HG02840 (cell line): Measurements from ENCODE around the gene NT5C3B.
"Not testable (repeated sequence)": the region's sequence is repeated elsewhere in the genome, so short reads cannot be mapped to it uniquely, and the experiment has no call there.

Experiments
- ATAC-seq: cut with Tn5 transposase; IDR thresholded peaks from one replicate; pipeline ENCODE4 v1.9.1; 2021; ENCODE audit warnings: mild to moderate bottlenecking, moderate library complexity, moderate number of reproducible peaks; ENCODE audit not compliant: unreplicated experiment, low FRiP score

NT5C3B gene

DNA sequence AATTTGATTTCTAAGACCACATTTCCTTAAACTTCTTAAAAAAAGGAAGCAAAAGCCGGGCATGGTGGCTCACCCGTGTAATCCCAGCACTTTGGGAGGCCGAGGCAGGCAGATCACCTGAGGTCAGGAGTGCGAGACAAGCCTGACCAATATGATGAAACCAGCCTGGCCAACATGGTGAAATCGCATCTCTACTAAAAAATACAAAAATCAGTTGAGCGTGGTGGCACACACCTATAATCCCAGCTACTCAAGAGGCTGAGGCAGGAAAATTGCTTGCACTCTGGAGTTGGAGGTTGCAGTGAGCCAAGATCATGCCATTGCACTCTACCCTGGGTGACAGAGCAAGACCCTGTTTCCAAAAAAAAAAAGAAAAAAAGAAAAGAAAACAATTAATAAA, 4.7 kb upstream of the NT5C3B start:
- ATAC-seq = not testable (repeated sequence)

DNA sequence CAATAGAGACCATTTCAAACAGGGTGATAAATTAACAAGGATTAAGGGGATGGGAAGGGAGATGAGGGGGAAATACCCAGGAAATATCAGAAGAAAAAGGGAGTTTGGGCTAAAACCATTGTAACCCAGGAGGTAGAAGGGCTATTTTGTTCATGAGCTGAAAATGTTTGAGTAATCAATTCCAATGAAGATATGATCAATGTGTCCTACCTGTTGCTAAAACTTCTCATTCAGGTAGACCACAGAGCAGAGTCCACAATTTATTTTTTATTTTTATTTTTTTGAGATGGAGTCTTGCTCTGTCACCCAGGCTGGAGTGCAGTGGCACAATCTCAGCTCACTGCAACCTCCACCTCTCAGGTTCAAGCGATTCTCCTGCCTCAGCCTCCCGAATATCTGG, 3.4 kb upstream of the NT5C3B start:
- not testable (repeated sequence) for ATAC-seq

DNA sequence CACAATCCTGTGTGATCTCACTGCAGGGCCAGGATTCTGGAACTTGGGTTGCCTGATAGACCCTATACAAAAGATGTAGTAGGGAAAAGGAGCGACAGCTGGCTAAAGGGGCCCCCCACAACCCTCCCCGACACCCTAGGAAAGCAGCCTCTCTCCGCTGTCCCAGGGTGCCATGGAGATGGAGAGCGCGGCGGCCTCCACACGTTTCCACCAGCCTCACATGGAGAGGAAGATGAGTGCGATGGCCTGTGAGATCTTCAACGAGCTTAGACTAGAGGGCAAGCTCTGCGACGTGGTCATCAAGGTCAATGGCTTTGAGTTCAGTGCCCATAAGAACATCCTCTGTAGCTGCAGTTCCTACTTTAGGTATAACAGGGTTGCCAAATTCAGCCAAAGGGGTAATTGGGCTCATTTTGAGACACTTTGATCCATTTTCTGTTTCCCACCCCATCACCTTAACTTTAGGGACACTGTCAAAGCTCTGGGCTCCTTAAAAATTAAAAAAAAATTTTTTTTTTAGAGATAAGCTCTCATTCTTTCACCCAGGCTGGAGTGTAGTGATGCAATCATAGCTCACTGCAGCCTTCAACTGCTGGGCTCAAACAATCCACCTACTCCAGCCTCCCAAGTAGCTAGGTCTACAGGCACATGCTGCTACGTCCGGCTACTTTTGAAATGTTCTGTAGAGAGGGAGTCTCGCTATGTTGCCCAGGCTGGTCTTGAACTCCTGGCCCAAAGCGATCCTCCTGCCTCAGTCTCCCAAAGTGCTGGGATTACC, 1.9 kb upstream of the NT5C3B start, which contains the start of gene KLHL10:
Gene KLHL10 (plus strand): TSS at position 65 of the 778 bp plus-strand sequence. CDS start 108 bp downstream, at position 173.
- ATAC-seq = no peak

DNA sequence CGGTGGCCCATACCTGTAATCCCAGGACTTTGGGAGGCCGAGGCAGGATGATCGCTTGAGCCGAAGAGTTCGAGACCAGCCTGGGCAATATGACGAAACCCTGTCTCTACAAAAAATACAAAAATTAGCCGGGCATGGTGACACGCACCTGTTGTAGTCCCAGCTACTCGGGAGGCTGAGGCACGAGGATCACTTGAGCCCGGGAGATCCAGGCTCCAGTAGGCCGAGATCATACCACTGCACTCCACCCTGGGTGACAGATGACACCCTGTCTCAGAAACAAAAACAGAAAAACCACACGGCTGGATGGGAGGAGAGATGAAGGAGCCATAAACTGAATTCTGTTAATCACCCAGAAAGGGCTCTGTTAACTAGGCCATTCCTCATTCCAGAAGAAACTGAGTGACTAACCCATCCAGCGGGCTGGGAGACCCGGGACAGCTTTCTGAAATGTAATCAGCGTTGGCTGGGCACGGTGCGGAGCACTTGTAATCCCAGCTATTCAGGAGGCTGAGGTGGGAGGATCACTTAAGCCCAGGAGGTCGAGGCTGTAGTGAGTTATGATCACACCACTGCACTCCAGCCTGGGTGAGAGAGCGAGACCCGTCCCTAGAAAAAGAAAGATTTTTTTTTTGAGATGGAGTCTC, 641 bp upstream of the NT5C3B start:
- ATAC-seq = no peak

DNA sequence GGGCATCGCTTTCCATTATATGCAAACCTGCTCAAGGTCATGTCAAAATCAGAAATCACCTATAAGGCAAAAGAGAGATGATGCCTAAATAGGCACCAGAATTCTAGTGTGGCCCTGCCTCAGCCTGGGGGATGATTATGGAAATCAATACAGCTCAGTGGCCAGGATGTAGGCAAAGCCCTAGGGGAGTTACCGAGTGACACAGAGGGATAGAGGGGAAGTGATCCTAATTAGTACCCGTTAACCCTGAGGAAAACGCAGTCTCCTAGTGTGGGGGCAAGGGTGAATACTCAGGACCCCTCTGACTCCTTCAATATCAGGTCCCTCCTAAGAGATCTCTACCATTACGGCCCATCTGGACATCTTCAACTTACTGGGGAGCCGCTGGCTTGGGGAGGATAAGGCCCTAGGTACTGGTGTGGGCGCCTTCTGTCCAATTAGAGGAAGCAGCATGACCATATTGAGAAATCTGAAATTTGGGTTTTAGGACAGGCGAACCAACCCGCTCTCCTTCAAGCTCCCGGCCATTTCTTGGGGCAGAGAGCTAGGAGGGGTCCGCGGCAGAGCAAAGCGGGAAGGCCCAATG, 725 bp downstream of the NT5C3B start:
- peak; percentile 24 for ATAC-seq

DNA sequence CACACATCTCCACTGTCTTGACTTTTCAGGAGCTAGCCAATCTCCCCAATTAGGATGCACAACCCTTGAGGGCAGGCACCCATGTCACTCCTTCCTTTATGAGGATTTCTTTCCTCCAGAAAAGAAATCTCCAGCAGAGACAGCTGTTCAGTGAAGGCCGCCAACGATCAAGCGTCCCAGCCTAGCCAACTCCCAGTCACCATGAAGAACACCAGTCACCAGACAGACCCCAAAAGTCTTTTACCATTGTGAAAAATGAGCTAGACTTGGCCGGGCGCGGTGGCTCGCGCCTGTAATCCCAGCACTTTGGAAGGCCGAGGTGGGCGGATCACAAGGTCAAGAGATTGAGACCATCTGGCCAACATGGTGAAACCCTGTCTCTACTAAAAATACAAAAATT, 6.1 kb downstream of the NT5C3B start:
- not testable (repeated sequence) for ATAC-seq

DNA sequence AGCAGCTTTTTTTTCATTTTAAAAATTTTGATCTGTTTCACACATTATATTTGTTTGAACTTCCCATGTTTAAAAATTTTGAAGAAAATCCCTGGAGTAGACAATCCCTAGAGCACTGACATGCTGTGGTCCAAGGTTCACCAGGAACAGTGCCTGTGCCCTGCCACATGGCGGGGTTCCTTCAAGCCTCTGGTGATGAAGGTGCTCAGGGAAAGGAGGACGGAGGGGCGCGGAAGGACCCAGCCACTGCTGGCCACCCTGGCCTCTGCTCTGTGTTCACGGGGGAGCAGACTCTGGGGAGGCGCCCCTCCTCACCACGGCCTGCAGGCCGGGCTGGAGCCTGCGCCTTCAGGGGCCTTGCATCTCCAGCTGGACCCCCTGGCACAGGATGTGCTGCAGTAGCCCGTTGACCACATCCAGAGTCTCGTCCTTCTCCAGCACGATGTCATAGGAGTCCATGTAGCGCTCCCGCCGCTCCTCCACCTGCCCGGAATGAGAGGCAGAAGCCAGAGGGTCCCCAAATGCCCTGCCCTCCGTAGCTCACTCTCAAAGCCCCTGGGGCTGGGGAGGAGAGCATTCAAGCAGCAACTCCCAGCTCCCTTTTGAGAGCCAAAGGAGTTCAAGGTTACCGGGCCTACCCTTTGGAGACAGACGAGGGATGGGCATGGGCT, 10.7 kb downstream of the NT5C3B start:
- ATAC-seq = no peak

DNA sequence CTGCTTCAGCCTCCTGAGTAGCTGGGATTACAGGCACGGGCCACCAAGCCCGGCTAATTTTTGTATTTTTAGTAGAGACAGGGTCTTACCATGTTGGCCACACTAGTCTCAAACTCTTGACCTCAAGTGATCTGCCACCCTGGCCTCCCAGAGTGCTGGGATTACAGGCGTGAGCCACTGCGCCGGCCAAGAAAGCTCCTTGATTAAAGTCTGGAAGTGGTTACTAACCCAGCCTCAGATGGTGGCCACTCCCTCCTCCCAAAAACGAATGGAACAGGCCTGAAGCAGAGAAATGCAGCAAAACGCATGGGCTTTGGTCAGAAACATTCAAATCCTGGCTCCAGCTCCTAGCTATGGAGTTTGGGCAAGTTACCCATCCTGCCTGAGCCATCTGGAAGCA, 11.9 kb downstream of the NT5C3B start:
- no peak for ATAC-seq

DNA sequence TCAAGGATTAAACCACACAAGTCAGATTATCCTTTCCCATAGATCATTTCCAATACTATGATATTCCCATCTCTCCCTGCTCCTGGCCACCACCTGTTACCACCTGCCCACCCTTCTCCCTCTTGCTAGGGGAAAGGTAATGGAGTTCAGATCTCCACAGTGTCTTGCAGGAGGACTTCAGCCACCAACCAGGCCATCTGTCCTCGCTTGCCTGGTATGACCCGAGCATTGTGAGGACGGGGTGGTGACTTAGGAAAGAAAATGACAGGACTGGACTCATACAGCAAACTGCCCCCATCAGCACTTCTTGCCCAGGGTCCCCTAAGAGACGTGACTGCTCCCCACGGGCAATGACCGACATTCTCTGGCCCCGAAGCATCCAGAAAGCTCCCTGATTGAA, 12.5 kb downstream of the NT5C3B start:
- no peak for ATAC-seq

DNA sequence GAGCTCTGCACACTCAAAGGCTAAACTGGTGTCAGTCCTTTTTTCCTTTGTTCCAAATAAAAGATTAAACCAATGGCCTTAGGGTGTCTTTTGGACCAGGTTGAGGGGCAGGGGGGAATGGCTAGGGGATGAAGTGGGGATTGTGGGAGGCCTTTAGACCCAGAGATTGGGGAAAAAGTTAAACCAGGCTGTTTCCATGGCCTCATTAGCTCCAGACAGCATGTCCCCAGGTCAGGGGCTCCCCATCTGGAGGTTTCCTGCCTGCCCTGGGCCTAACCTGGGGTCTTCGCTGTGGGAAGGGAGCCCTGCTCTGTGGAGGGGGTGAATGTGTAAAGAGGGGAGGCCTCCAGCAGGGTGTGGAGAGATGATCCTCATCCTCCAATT, 12.9 kb downstream of the NT5C3B start:
- ATAC-seq = no peak

DNA sequence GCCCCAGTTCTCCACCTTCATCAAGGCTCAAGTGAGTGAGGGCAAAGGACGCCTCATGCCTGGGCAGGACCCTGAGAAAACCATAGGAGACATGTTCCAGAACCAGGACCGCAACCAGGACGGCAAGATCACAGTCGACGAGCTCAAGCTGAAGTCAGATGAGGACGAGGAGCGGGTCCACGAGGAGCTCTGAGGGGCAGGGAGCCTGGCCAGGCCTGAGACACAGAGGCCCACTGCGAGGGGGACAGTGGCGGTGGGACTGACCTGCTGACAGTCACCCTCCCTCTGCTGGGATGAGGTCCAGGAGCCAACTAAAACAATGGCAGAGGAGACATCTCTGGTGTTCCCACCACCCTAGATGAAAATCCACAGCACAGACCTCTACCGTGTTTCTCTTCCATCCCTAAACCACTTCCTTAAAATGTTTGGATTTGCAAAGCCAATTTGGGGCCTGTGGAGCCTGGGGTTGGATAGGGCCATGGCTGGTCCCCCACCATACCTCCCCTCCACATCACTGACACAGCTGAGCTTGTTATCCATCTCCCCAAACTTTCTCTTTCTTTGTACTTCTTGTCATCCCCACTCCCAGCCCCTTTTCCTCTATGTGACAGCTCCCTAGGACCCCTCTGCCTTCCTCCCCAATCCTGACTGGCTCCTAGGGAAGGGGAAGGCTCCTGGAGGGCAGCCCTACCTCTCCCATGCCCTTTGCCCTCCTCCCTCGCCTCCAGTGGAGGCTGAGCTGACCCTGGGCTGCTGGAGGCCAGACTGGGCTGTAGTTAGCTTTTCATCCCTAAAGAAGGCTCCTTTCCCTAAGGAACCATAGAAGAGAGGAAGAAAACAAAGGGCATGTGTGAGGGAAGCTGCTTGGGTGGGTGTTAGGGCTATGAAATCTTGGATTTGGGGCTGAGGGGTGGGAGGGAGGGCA, 13.6 kb downstream of the NT5C3B start:
- no peak for ATAC-seq

DNA sequence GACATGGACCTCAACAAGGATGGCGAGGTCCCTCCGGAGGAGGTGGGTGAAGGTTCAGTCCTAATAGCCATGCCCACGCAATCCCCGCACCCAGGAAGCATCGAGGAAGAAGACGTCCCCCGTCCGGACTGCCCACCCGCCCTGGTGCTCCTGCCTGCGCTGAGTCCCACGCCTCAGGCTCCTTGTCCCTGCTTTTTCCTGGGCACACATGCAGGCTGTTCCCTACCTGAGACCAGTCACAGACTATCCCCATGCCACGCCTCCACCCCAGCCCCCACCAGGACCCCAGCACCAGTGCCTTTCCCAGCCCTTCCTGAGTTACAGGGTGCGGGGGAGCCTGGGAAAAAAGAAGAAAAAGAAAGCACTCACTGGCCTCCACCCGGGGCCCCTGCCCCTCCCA, 14.3 kb downstream of the NT5C3B start:
- no peak for ATAC-seq

DNA sequence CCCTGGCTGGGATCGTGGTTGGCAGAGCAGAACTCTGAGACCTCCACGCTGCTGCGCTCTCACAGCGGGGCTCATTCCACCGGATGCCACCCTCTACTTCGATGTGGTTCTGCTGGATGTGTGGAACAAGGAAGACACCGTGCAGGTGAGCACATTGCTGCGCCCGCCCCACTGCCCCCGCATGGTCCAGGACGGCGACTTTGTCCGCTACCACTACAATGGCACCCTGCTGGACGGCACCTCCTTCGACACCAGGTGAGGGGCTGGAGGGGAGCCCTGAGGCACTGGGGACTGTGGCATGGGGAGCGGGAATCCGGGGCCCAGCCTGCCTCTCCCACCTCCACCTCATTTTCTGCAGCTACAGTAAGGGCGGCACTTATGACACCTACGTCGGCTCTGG, 18.0 kb downstream of the NT5C3B start:
- no peak for ATAC-seq

DNA sequence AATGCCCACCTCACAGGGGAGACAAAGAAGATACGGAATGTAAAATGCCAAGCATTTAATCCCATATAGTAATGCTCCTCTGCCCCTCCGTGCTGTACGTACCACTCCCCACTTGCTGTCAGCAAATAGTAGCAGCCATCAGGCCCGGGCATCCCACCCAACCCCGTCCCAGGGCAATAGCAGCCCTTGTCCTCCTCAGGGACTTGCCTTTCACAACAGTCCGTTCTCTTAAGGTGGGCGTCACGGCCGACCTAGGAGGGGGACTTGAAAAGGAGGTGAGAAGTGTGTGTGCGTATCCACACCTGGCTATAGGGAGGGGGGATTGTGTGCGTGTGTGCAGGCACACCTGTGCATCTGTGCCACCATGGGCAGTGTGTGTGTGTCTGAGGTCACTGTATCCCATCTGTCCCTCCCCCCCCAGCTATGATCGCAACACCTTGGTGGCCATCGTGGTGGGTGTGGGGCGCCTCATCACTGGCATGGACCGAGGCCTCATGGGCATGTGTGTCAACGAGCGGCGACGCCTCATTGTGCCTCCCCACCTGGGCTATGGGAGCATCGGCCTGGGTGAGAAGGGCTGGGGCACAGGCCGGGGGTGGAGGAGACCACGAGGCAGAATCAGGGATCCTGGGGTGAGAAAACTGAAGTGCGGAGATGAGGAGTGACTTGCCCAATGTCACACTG, 19.3 kb downstream of the NT5C3B start:
- no peak for ATAC-seq

DNA sequence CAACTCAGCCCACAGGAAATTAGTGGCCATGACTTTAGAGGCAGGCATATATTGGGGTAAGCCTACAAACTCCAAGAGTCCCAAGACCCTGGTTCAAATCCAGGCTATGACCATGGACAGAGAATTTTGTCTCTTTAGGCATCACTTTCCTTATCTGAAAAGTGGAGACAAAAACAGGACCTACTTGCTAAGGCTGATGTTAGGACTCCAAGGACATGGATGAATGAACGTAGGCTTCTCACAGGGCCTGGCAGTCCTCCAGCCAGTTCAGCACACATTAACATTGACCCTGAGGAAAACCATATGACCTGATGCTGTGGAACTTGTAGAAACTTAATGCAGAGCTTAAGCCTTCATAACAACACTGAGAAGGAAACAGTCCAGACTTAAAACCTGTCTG, 21.8 kb downstream of the NT5C3B start:
- ATAC-seq = no peak

DNA sequence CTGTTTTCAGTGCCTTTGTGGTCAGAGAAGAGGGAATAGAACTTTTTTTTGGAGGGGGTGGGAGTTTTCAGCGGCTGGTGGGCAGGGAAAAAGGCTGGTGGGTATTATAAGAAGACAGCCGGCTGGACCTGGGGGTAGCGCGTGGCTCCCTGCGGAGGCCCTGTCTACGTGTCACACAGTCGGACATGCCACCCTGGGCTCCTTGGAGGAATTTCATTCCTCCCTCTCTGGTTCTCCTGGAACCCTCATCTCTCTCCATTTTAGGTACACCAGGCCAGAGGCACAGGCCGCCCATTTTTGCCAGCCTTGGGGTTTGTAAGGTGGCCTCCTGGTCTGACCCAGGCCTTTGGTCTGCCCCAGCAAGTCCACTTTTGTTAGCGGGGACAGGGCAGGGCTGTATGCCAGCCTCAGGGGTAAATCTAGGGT, 22.3 kb downstream of the NT5C3B start:
- no peak for ATAC-seq

DNA sequence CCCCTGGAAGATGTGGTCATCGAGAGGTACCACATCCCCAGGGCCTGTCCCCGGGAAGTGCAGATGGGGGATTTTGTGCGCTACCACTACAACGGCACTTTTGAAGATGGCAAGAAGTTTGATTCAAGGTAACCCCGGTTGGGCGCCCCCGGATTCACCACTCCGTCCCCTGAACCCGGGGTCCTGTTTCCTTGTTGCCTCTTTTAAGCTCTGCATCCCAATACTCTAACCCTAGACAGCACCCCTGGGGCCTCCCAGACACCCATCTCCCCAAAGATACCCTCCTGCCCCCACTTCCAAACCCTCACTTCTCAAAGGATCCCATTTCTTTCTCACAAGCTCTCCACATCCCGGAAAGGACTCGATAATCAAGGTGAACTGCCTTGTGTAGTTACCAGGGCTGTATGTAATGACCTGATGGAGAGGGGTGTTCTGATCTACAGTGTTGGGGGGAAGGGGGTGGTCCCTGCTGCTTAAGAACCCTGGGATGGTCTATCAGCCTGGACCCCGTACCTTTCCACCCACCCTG, 22.8 kb downstream of the NT5C3B start:
- ATAC-seq = no peak

DNA sequence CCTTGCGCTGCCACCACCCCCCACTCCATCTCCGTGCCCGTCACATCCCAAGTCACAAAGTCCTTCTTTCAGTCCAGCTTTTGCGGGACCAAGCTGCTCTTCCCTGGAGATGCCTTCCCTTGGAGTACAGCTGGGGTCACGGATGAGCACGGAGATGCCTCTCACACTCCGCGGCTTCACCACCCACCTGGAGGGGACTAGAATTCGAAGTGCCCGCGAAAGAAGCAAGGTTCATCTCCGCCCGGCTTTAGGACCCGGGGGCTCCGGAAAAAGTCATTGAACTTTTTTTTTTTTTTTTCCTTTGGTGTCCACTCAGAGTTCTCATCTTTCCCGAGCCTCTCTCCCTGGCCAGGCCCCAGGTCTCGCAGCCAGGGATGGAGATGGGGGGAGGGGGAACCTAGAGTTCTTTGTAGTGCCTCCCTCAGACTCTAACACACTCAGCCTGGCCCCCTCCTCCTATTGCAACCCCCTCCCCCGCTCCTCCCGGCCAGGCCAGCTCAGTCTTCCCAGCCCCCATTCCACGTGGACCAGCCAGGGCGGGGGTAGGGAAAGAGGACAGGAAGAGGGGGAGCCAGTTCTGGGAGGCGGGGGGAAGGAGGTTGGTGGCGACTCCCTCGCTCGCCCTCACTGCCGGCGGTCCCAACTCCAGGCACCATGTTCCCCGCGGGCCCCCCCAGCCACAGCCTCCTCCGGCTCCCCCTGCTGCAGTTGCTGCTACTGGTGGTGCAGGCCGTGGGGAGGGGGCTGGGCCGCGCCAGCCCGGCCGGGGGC, 23.5 kb downstream of the NT5C3B start, which contains the start of gene FKBP10:
Gene FKBP10 (plus strand): TSS at position 624 of the 771 bp plus-strand sequence. CDS start 31 bp downstream, at position 655.
- no peak for ATAC-seq
